HG03460 (cell line): Measurements from ENCODE around the gene RERG.

Experiments
- ATAC-seq: cut with Tn5 transposase; IDR thresholded peaks from one replicate; pipeline ENCODE4 v1.9.1; 2021; ENCODE audit not compliant: unreplicated experiment

Gene RERG, protein sequence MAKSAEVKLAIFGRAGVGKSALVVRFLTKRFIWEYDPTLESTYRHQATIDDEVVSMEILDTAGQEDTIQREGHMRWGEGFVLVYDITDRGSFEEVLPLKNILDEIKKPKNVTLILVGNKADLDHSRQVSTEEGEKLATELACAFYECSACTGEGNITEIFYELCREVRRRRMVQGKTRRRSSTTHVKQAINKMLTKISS

DNA sequence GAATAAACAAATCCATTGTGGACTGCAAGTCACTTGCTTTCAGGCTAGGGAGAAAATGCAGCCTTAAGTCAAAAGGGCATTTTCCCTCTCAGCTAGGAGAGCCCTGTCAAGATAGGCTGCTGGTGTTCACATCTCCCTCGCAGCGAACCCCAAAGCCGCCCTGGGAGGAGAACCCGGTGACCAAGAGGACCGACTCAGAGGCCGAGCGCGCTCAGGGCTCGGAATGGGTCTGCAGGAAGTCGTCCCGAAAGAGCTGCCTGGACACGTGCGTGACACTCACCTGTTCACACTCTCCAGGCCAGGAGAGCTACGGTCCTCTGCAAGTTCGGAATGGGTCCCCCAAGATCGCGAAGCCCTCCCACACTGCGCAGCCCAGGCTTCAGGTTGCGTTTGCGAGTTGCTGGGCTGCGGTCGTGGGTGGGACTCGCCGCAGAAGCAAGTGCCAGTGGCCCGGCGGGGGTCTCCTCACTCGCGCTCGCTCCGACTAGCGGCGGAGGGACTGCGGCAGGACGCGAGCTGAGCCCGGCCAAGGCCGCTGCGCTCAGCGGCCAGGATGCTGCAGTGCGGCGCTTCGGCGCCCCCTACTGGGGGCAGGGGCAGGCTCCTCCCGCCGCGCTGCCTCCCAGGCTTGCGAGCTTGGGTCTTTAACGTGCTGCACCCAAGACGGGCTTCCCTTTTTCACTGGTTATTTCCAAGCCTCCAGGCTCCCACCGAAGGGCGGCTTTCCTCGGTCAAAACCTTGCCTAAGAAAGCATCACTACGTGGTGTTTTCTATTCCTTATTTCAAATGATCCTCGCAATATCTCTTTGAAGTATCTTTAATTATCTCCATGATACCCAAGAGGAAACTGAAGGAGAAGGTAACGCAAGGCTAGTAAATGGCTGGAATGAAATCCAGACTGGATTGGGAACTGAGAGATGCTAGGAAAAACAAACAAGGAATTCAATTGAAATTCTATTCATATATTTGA lies at the start of gene RERG:
TSS of gene RERG (minus strand) at position 503 of the 971 bp plus-strand sequence. CDS start 3,928 bp downstream, outside the sequence.
- peak; percentile 91 for ATAC-seq

DNA sequence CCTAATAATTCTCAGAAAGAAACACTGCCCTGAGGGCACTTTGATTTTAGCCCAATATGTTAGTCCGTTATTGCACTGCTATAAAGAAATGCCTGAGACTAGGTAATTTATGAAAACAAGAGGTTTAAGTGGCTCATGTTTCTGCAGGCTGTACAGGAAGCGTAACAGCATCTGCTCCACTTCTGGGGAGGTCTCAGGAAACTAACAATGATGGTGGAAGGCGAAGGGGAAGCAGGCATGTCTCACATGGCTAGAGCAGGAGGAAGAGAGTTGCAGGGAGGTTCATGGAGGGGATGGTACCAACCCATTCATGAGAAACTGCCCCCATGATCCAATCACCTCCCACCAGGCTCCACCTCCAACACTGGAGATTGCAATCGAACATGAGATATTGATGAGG lies 49.4 kb upstream of the RERG start:
- no peak for ATAC-seq

DNA sequence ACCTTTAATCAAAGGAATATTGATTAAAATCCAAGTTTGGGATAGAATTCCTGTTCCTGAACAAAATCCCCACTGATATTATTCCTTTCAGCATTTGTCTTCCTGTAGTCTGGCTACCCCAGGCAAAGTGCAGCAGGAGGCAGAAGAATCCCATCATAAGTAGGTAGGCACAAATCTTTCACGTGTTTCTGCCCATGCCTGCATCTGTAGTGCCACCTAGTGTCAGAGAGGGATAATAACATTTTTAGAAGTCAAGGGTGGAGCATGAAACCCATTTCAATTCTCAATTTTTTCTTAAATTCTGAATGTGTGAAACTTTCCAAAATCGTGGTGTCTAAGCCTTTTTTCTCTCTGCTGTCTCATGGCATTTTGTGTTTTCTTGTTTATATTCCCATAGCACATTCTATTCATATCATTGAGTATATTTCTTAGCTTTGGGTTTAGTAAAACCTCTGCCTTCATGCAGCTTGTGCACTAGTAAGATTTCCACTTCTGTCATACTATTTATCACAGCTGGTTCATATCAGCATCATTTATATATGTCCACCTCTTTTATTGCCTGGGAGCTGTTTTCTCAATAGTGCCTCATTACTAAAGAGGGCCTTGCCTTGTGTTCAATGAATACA lies 47.8 kb upstream of the RERG start:
- ATAC-seq, result peak; percentile 78

DNA sequence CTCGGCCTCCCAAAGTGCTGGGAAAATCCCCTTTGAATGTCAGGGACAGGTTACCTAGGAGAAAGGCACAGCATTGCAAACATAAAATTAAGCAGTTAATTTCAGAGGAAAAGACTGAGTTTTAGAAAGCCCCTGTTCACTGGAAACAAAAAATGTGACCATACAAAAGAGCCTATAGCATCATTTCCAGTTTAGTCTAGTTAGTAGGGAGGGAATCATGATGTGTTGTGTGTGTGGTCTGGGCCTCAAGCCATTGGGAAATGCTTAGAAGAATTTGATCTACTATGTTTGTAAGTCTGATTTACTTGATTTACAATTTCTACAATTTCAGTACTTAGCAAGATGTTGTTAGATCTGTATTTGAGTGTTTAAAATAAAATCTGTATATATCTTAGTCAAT lies 47.1 kb upstream of the RERG start:
- ATAC-seq, result no peak

DNA sequence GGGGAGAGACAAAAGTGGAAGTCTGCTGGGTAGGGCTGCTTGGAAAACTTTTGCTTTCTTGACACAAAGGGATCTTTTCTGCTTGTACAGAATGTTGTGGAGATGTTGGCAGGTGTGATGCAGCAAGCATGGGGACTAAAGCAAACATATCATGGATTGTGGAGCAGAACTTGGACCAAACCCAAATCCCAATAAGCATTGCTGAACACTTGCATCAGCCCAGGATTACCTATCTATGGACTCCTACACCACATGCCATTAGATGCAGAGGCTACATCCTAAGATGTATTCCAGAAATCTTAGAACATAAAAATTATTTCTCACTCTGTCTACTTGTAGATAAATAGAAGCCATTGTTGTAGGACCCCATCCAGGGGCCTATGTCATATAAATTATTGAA lies 44.7 kb upstream of the RERG start:
- ATAC-seq, result no peak

DNA sequence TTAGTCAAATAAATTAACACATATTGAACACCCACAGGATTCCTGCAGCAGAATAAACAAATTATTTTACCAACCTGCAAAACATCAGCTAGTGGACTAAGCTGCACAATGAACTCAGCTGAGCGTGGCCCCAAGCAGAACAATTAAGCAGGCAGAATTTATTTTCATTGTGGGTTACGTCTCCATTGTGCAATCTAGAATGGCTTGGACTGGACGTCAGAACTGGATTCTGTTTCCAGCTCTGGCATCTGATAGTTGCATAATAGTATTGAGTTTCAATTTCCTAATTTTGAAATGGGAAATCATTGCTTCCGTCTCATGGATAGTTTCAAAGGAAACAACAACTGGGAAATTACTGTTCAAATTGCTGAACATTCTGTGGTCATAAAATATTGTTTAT lies 35.5 kb upstream of the RERG start:
- no peak for ATAC-seq

DNA sequence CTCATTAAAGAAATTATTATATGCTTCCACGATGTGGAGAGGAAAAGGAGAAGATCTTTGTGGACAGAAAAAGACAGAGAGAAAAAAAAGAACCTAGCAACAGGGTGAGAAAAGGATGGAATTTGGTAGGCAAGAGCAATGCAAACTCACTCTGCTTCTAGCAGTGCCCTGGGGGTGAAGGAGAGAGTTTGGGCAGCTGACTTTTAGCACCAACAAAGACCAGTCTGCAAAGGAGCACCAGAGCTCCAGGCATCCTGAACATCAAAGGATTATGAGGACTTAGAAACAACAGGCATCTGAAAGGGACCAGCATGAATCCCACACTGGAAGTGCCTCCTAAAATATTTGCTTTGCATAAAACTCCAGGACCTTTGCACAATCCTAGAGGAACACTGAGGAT lies 32.8 kb upstream of the RERG start:
- no peak for ATAC-seq

DNA sequence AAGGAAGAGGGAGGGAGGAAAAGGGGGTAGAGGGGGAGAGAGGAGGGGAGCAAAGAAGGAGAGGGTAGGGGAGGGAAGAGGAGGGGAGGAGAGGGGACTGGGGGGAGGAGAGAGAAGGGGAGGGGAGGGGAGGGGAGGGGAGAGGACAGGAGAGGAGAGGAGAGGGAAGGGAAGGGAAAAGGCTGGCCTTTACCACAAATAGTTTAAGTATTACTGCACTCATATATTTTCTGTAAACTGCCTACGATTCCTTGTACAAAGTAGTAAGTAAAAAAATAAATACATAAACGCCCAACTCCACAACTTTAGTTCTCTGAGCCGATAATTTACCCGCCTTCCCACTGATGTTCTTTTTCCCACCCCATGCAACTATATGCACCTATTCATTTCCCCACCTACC lies 23.7 kb upstream of the RERG start:
- ATAC-seq, result no peak

DNA sequence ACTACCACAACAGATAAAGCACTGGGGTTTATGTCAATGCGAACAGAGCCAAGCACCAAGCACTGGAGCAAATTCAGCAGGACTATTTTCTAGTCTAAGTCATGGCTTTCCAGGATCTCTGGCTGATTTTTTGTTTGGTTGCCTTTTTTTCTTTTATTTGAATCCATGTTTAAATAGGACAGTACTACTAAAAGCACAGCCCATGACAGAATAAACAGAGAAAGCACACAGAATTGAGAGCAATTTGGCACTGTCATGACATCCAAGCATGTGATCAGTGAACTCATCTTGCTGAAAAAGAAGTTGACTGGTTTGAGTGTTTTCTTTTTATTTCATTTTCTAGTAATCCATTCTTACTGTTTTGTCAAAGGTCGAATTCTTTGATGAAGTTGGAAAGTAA lies 23.1 kb upstream of the RERG start:
- no peak for ATAC-seq

DNA sequence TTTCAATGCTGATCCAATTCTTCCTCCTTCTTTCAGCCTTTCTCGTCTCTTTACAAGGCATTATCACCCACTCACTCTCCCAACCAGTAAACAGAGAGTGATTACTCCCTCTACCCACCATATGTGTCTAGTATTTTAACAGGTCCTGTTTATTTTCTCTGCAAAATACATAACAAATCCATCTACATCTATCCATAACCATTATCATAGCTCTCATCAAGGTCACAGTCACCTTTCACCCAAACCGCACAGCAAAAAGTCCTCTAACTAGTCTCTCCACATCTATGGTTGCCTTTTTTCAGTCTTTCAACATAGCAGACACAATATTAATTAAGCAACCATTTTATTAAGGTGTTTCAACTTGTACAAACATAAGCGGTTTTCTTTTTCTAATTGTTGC lies 21.9 kb upstream of the RERG start:
- no peak for ATAC-seq

DNA sequence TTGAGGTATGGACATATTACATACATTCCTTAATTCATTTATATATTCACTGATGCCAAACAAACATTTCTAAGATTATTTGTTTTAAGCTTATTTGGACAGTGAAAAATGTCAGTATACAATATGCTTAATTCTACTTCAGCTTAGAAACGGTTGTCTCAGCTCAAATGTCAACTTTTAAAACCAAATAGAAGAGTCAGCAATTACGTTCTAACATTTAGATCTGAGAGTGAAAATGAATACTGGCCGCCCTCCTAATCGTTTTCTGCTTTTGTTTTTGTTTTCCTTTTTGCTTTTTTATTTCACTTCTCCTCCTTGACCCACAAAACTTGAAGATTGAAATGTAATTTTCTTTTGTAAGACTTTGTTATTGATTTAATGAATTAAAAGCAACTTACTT lies 19.7 kb upstream of the RERG start:
- ATAC-seq, result no peak

DNA sequence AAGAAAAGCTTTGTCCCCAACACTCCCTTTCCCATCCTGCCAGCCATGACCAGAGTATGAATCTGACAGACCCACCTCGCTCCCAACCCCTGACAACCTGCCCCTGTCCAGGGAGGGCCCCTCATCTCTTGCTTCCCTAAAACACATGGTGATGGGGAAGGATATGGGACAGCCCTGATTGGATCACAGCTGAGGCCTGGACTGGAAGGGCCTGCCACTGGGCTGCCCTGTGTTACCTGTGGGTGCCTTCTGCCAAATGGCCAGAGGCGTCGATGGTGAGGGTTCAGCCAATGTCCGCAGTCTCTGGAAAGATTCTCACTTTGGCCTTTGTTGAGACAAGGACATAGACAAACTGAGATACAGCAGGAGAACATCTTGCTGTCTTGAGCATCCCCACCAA lies 13.3 kb upstream of the RERG start:
- no peak for ATAC-seq

DNA sequence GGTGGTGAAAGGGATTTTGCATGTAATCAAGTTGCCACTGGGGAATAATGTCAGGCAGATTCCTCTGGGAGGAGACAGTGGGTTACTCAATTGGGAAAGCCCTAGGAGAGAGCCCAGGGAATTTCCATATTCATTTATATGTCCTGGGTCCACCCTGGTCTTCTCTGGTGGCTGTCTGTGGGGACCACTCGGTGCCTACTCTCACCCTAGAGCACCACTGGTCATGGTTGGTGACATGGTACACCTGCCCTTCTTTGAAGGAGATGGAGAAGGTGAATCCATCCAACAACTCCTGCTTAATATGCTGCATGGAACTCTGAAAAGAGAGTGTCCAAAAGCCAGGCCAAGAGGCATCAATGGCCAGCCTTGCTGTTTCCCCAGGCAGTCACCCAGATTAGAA lies 12.8 kb upstream of the RERG start:
- ATAC-seq, result no peak

DNA sequence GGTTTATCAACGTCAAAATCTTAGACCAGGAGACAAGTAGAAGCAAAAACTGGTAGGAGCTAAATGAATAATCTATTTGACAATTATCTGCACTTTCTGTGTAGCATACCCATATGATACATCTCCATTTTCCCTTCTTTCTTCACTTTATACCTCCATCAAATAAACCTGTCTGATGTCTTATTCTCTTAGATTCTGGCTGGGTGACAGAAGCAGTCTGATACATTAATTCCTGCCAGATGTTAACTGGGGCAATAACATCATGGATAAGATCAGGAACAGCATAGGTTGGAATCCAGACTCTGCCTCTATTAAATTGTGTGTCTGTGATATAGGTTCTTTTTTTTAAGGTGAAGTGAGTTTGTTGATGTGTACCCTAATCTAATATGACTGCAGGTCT lies 11.7 kb upstream of the RERG start:
- ATAC-seq, result no peak

DNA sequence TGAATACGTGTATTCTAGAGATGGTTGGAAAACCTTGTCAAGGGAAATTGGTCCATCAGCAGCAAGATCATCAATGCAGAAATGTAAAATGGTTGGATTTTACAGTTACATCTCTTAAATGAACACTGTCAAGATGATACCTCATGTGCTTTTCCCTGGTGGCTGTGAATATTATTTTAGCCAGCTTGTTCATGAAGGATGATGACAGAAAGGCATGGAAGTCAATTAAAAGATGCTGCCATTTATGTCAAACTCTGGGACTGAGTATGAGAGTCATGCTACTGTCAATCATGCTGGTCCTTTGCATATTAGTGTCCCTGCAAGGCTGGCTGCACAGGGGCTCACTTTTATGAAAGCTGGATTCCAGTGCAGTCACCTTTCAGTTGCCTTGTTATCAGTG lies 10.3 kb upstream of the RERG start:
- ATAC-seq, result no peak

DNA sequence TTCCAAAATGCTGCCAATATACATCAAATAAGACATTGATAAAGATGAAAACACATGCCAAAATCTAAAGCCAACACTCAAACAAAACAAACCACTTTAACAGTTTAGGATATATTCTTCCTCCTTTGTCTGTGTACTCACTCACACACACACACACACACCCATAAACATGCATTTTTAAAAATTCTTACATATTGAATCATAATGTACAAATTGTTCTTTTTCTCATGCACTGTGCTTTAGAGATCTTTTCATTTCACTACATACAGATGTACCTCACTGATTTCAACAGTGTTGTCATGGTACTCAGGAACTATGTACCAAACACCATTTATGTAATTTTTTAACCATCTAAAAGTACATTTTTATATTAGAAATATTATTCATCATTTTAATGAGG lies 9.5 kb upstream of the RERG start:
- ATAC-seq, result no peak

DNA sequence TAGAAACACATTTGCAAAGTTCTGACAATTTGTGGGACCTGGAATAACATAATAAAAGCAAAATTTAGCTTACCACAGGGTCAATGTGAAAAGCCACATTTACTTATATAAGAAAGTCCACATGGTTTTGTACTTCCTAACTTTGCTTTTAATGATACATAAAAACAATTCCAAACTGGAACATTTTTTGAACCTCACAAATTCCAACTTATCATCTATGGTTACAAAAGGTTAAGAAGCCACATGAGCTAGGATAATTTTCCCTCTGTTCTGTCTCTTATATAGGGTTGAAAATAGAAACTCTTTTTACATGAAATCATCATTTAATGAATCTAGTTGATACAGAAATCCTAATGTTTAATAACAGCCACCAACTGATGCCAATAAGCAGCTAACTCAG lies 8.9 kb upstream of the RERG start:
- ATAC-seq, result no peak

DNA sequence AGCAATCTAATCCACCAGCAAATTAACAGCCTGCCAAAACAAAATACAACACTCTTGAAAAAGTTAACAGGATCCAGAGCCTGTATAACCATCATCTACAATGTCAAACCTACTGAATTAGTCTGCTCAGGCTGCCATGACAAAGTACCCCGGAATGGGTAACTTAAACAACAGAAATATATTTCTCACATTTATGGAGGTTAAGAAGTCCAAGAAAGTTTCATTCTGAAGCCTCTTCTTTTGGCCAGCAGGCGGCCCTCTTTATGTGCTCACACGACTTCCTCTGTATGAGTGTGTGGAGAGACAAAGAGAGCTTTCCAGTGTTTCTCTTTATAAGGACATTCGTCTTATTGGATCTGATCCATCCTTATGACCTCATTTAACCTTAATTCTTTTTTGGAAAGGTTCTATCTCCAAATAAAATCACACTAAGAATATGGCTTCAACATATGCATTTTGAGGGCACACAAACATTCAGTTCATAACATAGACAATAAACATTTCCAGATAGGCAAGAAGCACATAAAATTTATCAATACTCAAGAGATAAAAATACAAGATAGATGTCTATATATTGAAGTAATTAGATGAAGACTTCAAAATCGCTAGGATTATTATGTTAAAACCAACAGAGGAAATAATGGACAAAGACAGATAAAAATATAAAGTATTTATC lies 5.9 kb upstream of the RERG start:
- ATAC-seq, result no peak

DNA sequence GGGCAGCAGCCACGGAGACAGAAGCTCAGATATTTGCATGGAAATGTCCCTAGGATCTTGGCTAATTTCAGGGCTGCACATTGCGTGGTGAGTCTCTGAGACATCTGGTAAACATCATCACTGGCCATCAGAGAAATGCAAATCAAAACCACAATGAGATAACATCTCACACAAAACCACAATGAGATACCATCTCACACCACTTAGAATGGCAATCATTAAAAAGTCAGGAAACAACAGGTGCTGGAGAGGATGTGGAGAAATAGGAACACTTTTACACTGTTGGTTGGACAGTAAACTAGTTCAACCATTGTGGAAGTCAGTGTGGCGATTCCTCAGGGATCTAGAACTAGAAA lies 4.6 kb upstream of the RERG start:
- ATAC-seq, result peak; percentile 55

DNA sequence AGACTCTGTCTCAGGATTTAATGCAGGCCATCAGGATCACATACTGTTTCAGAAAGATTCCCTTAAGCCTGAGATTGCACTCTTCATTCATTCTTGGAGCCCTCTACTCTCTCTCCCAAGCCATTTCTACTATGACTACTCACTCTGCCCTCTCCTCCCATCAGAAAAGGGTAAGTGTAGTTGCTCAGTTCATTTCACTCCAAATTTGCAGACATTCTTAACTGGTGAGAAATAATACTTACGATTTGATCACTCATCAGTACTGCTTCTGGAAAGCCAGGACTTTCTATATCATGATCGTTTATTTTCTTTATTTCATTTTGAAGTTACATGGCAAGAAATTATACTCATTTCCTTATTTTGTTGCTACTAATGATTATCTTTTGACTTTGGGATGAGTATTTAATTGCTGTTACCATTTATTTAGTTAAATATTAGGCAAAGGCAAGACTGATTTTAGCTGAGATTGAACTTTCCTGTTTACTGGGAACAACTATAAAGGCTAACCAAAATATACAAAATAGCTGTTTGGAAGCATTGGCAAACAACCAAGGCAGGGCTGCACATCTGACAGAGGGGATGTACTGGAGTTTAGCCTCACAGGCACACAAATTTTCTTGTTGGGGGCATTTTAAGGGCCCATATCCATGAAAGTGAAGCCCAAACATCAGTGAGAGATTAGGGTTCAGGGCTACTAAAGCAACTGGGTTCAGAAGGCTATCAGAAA lies 4.1 kb upstream of the RERG start:
- ATAC-seq, result peak; percentile 9

DNA sequence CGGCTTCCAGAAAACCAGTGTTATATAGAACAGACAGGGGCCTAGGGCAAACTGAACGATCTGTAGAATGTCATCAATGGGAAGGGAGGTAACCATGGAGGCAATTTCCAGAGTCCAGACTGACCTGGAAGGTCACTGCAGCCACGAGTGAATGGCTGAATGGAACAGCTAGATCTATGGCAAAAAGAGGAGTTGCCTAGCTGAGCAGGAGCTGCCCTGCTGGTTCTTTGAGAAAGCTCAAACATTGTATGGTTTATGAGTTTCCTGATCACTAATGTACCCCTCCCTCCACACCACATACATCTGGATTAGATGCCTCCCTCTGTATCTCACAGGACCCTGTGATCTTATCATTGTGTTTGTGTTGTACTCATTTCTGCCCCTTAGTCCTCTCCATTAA lies 1.0 kb upstream of the RERG start:
- no peak for ATAC-seq
